ENCODE results near the gene TCP11. TPM values are rescaled to one million over a fixed set of nuclear protein-coding genes. Genes with fewer than 3 reads are reported as not detected.

TCP11 gene
- total RNA-seq, 1 donor from 2014 or later: not detected

- H3K4me3 ChIP-seq (ENCODE audit: low read depth, low read length): no peak overlapping the region
- no peak for FAIRE-seq
- DNase-seq (ENCODE audit: low read depth): no peak
- no peaks in the 10 kb centered on the region for H3K27me3 ChIP-seq (ENCODE audit: control insufficient read depth, insufficient read depth, low read length)
- no peak for TF ChIP-seq CTCF (IDR thresholded peaks at IDR 0.05; ENCODE audit: insufficient read depth, low read length, severe bottlenecking)
- no peaks in the 10 kb centered on the region for H3K36me3 ChIP-seq (ENCODE audit: control insufficient read depth, insufficient read depth, low read length)
Observed at GRCh38 chr6:35179901-35180535, 38.9 kb upstream of the TCP11 start.

GRCh38 chr6:35178932-35179832, 38.0 kb upstream of the TCP11 start:
- TF ChIP-seq CTCF (IDR thresholded peaks at IDR 0.05; ENCODE audit: insufficient read depth, low read length, severe bottlenecking): no peak
- no peak overlapping the region for H3K4me3 ChIP-seq (ENCODE audit: low read depth, low read length)
- DNase-seq (ENCODE audit: low read depth): no peak
- H3K27me3 ChIP-seq (ENCODE audit: control insufficient read depth, insufficient read depth, low read length): no peaks in the 10 kb centered on the region
- FAIRE-seq: no peak
- H3K36me3 ChIP-seq (ENCODE audit: control insufficient read depth, insufficient read depth, low read length): no peaks in the 10 kb centered on the region

- H3K4me3 ChIP-seq (ENCODE audit: low read depth, low read length): no peak overlapping the region
- H3K36me3 ChIP-seq (ENCODE audit: control insufficient read depth, insufficient read depth, low read length): no peaks in the 10 kb centered on the region
- FAIRE-seq (no peak), DNase-seq (ENCODE audit: low read depth) (no peak)
- no peak for TF ChIP-seq CTCF (IDR thresholded peaks at IDR 0.05; ENCODE audit: insufficient read depth, low read length, severe bottlenecking)
- H3K27me3 ChIP-seq (ENCODE audit: control insufficient read depth, insufficient read depth, low read length): no peaks in the 10 kb centered on the region
Observed at GRCh38 chr6:35178012-35178411, 36.9 kb upstream of the TCP11 start.

- H3K36me3 ChIP-seq (ENCODE audit: control insufficient read depth, insufficient read depth, low read length): no peaks in the 10 kb centered on the region
- H3K27me3 ChIP-seq (ENCODE audit: control insufficient read depth, insufficient read depth, low read length): no peaks in the 10 kb centered on the region
- FAIRE-seq: no peak
- no peak overlapping the region for H3K4me3 ChIP-seq (ENCODE audit: low read depth, low read length)
- TF ChIP-seq CTCF (IDR thresholded peaks at IDR 0.05; ENCODE audit: insufficient read depth, low read length, severe bottlenecking): no peak
- DNase-seq (ENCODE audit: low read depth): no peak
Observed at GRCh38 chr6:35177596-35177995, 36.5 kb upstream of the TCP11 start.

DNA sequence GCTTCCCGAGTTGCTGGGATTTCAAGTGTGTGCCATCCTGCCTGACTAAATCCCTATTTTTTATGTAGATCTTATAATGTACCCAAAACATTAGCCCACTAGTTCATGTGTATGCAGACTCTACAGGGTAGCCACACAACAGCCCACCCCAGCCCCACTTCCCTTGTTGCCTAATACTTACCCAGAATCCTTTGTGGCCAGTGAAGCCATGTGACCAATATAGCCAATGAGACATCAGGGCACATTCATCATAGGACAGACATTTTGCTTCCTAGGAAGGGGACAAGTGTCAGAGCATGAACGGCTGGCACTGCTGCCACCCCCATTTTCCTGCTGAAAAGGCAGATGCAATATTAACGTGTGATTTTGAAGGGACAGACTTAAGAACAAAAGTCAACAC, 36.0 kb upstream of the TCP11 start:
- no peak overlapping the region for H3K4me3 ChIP-seq (ENCODE audit: low read depth, low read length)
- H3K36me3 ChIP-seq (ENCODE audit: control insufficient read depth, insufficient read depth, low read length): no peaks in the 10 kb centered on the region
- no peaks in the 10 kb centered on the region for H3K27me3 ChIP-seq (ENCODE audit: control insufficient read depth, insufficient read depth, low read length)
- DNase-seq (ENCODE audit: low read depth): no peak
- FAIRE-seq: no peak
- TF ChIP-seq CTCF (IDR thresholded peaks at IDR 0.05; ENCODE audit: insufficient read depth, low read length, severe bottlenecking): no peak
